GM21526 (cell line): ENCODE results near the gene CPZ.

Experiments
- ATAC-seq: cut with Tn5 transposase; IDR thresholded peaks from one replicate; pipeline ENCODE4 v1.9.1; 2021; ENCODE audit warnings: moderate library complexity; ENCODE audit not compliant: unreplicated experiment, low FRiP score

The CPZ gene

DNA sequence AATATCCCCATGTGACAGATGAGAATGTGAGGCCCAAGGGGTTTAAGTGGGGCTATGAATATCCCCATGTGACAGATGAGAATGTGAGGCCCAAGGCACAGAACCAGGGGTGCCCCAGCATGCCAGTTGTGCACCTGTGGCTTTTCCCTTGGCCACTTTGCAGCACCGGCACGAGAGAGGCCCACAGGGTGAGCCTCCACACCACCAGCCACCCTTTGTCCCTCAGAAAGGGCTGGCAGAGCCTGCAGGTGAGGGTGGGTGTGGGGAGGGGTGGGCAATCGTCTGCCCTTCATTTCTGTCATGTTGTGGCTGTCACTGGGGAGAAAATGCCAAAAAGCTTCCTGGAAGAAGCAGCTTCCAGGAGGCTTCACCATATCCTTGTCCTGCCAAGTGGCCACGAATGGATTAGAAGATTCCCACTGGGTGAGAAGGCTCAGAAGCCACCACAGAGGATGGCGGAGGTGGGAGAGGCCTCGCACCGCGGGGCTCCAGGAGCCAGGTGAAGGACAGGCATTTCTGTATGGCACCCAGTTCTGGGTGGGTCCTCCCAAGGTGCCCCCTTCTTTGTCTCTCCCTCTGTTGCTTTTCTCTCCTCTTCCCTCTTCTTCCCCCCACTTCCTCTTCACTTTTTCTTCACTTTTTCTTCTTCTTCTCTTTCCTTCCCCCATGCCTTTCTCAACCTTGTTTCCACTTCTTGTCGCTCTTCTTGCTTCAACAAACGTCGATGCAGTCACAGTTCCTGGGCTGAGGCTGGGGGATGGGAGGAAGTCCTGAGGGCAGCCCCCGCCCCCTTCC, 12.8 kb upstream of the CPZ start:
- no peak for ATAC-seq

DNA sequence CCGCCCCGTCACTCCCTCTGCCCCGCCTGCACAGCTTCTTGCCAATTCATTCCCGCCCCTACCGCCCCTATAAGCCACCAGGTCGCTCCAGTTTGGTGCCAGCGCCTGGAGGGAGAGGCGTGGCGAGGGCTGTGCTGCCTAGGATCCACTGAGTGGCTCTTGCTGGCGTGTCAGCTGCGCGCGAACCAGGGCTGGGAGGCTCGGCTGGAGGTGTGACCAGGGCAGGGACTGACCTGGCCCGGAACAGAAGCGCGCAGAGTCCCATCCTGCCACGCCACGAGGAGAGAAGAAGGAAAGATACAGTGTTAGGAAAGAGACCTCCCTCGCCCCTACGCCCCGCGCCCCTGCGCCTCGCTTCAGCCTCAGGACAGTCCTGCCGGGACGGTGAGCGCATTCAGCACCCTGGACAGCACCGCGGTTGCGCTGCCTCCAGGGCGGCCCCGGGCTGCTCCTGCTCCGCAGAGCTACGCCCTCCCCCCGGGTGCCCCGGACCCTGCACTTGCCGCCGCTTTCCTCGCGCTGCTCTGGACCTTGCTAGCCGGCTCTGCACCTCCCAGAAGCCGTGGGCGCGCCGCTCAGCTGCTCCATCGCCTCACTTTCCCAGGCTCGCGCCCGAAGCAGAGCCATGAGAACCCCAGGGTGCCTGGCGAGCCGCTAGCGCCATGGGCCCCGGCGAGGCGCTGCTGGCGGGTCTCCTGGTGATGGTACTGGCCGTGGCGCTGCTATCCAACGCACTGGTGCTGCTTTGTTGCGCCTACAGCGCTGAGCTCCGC, 12.1 kb upstream of the CPZ start, which contains the start of gene GPR78:
GPR78 (plus strand) TSS at position 72 of the 773 bp plus-strand sequence; CDS start at position 663, 591 bp downstream.
- no peak for ATAC-seq

- ATAC-seq = no peak
Observed at GRCh38 chr4:8581094-8581861, 11.3 kb upstream of the CPZ start.

DNA sequence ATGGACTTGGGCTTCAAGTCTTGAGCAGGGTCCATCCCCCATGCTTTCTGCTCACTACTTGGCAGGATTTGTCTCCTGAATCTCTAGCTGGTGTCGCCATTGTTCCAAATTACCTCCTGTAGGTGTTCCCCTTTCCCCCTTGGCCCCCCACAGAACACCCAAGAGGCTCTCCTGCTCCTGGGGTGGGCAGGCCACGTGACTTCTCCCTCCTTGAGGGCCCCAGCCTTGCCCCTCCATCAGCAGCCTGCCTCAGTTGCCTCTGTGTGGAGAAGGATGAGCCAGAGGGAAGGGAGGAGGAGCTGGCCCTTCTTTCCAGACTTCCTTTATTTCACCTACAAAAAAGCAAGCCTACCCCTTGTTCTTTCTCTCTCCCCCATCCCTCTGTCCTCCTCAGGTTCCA, 10.5 kb upstream of the CPZ start:
- ATAC-seq = no peak

DNA sequence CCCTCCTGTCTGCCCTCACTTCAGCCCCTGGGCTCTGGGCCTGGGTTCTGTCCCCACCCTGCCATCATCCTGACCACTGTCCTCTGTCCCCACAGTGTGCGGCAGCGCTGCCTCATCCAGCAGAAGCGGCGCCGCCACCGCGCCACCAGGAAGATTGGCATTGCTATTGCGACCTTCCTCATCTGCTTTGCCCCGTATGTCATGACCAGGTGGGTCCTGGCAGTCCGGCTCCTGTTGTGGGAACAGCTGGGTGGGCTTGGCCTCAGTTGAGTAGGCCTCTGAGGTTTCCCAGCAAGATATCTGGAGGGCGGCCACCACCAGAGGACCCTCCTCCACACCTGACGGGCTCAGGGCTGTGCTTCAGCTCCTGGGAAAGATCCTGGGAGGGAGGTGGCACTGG, 10.1 kb upstream of the CPZ start:
- ATAC-seq = no peak

DNA sequence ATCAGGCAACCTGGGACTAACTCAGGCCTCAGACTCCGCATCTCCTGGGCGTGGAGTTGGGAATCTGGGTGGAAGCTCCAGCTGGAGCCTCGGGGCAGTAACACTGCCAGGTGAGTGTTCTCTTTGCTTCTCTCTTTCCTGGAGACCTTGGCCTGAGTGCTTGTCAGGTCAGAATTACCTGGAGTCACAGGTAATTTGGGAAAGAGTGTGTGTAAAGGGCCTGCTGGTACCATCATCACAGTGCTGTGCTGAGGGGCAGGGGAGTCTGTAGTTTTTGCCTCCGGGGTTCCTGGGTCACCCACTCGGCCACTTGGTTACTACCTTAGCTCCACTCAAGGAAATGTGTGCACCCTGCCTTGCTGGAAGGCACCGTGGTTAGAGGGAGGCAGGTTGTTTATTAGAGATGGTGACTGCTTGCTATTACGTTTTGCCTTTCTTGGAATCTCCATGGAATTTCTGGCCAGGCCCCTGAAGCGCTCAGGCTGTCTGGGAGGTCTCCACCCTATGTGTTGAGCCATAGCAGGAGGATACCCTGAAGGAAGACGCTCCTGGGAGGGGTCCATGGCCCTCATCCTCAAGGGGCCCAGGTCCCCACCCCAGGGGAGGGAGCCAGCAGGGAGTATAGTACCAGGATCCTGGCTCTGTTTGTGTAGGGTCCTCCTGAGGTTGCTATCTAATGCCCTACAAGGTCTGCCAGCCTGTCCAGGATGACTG, 9.5 kb upstream of the CPZ start:
- no peak for ATAC-seq

GRCh38 chr4:8583655-8584025, 8.9 kb upstream of the CPZ start:
- ATAC-seq = no peak

DNA sequence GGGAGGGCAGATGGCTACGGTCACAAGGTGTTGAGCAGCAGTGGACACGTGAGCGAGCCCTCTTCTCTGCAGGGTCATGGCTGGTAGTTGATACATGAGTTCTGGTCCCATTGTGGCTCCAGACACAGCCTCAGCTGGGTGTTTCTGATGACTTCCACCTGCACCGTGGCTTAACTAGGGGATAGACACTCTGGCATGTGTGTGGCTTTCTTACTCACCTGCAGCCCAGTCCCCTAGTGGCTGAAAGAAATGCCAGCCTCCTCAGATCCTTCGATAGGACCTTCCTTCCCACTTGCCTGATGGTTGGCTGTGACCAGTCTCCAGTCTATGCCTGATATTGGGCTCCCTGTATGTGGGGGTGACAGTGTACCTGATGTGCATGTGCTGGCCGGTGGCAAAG, 7.4 kb upstream of the CPZ start:
- ATAC-seq = no peak

DNA sequence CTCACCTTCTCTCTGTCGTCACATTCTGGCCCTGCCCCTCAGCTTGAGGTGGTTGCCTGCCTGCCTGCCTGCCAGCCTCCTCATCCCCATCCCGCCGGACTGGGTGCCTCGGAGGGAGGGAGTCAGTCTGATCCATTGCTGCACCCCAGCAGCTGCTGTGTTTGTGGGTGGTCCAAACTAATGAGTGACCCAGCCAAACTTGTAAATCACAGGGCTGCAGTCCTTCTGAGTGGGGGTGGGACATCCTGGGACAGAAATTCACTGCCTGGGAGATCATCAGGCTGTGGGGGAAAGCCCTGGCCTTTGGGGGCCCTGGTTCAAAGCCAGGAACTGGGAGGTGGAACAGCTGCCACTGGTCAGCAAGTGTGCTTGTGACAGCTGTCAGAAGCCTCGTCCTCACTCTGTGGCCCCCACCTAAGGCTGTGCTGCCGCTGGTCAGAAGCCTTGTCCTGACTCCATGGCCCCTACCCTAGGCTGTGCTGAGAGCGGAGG, 6.8 kb upstream of the CPZ start:
- no peak for ATAC-seq

GRCh38 chr4:8586246-8586645, 6.3 kb upstream of the CPZ start:
- no peak for ATAC-seq

DNA sequence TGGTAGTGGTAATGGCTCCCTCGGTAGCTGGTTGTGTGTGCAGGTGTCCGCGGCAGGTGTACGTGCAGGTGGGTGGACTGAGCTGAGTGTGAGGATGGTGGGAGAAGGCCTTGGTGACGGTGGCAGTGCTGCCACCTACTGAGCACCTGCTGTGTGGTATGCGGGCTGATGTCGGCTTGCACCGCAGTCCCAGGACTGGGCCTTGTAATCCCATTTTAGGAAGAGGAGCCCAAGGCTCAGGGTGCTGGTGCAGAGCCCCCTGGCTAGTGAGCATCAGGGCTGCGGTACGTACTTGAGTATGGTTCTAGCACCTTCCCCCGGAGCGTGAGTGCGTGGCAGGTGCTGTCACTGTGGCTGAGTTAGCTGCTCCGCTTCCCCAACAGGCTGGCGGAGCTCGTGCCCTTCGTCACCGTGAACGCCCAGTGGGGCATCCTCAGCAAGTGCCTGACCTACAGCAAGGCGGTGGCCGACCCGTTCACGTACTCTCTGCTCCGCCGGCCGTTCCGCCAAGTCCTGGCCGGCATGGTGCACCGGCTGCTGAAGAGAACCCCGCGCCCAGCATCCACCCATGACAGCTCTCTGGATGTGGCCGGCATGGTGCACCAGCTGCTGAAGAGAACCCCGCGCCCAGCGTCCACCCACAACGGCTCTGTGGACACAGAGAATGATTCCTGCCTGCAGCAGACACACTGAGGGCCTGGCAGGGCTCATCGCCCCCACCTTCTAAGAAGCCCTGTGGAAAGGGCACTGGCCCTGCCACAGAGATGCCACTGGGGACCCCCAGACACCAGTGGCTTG, 5.7 kb upstream of the CPZ start:
- no peak for ATAC-seq

- no peak for ATAC-seq
Observed at GRCh38 chr4:8587469-8588195, 4.9 kb upstream of the CPZ start.

- no peak for ATAC-seq
Observed at GRCh38 chr4:8588196-8588470, 4.4 kb upstream of the CPZ start.

- no peak for ATAC-seq
Observed at GRCh38 chr4:8589336-8589735, 3.2 kb upstream of the CPZ start.

- no peak for ATAC-seq
Observed at GRCh38 chr4:8589823-8590545, 2.6 kb upstream of the CPZ start.

- ATAC-seq = no peak
Observed at GRCh38 chr4:8590546-8590880, 2.1 kb upstream of the CPZ start.

DNA sequence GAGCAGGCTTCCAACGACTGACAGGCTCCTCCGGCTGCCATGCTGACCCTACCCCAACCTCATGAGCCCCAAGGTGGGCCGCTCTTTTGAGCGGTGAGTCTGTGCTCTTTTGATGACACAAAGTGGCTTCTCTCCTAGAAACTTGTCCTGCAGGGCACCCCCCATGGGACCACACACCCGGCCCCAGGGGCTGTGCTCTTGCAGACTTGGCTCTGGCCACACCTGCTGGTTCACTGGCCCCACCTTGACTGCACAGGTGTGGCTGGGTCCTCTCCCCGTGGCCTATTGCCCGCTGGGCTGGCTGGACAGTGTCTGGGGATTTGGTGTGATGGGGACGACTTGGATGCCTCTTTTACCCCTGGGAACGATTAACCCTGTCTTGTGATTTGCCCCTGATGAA, 1.5 kb upstream of the CPZ start:
- ATAC-seq = no peak

DNA sequence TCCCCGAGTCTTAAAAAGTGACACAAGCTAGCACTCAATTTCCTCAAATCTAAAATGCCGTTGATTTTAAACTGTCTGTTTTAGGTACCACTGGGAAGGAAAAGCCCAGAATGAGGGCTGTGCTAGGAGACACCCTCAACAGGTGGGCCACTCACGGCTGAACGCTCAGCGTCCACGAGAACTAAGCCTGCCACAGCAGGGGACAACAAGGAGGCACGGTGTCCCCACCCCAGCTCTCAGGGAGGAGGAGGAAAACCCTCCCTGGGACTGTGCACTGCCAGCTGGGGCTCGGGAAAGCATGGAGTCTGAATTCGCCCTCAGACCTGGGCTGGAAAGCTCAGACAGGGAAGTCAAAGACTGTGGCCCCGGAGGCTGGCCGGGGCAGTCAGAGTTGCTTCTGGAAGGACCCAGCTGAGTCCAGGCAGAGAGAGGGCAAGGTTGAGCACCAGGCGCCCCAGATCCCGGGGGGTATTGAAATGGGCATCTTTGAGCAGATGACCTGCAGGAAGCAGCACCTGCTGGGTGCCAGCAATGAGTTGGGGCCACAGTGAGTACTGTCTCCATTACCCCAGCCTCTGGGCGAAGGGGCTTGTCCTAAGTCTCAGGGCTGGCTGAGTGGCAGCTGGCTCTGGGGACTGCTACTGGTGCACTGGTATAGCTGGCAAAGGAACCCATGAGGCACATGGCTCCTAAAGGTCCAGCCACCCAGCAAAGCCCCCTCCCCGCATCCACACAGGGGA, 769 bp upstream of the CPZ start:
- ATAC-seq = no peak
